Left ventricle myocardium inferior (tissue), 1 donor: ENCODE results near the gene THSD1. TPM values are rescaled to one million over a fixed set of nuclear protein-coding genes. Genes with fewer than 3 reads are reported as not detected.

ENCODE experiments used
- DNase-seq: peaks from one replicate; pipeline ENCODE4 v3.0.0-alpha.2; 2020
- H3K27ac ChIP-seq: fragments of 200-600 bp; replicated peaks from 2 replicates; pipeline ENCODE4 v1.8.0; 2021
- H3K27me3 ChIP-seq: fragments of 200-600 bp; 2 replicates; pipeline ENCODE4 v1.8.0; 2021; ENCODE audit warnings: low read depth
- H3K36me3 ChIP-seq: fragments of 200-600 bp; 2 replicates; pipeline ENCODE4 v1.8.0; 2021
- H3K4me1 ChIP-seq: fragments of 200-600 bp; 2 replicates; pipeline ENCODE4 v1.8.0; 2021
- H3K4me3 ChIP-seq: fragments of 200-600 bp; 2 replicates; pipeline ENCODE4 v1.8.0; 2021; ENCODE audit warnings: mild to moderate bottlenecking, moderate library complexity
- H3K9me3 ChIP-seq: fragments of 200-600 bp; replicated peaks from 2 replicates; pipeline ENCODE4 v1.8.0; 2021
- intact Hi-C: fragments of 100-400 bp; cut with micrococcal nuclease; formaldehyde crosslinking; loops from one replicate; pipeline ENCODE4 v1.11.0; 2022
- total RNA-seq: library from RNA; stranded (reverse); fragmentation: NEBNext Ultra II Directional; extraction: Animal tissue kit (Norgen Biotek cat#: 25700); gene quantifications from one replicate; pipeline ENCODE4 v1.2.1, GENCODE V29; 2021
- TF ChIP-seq, protein P1 (sequence below): fragments of 200-600 bp; IDR thresholded peaks from 2 replicates; pipeline ENCODE4 v1.8.0; 2021; ENCODE audit warnings: antibody characterized with exemption, mild to moderate bottlenecking, borderline replicate concordance
- donor health status: DM: no; HTN: yes; CAD: no; lungs with severe emphysema.

THSD1 gene
- total RNA-seq, 1 donor from 2014 or later = 4.2 TPM

GRCh38 chr13:52406629-52407028, 657 bp upstream of the THSD1 start:
- H3K27ac ChIP-seq = peak overlapping the region; percentile 85
- H3K4me3 ChIP-seq = peak overlapping the region; percentile 72
- peaks cover 9% of the 10 kb centered on the region for H3K27me3 ChIP-seq
- intact Hi-C loops = no loop called here
- H3K4me1 ChIP-seq = peaks cover 38% of the 10 kb centered on the region
- peaks cover 10% of the 10 kb centered on the region for H3K36me3 ChIP-seq
- H3K9me3 ChIP-seq = no peaks in the 10 kb centered on the region
- no peak for DNase-seq
- TF ChIP-seq, protein P1, sequence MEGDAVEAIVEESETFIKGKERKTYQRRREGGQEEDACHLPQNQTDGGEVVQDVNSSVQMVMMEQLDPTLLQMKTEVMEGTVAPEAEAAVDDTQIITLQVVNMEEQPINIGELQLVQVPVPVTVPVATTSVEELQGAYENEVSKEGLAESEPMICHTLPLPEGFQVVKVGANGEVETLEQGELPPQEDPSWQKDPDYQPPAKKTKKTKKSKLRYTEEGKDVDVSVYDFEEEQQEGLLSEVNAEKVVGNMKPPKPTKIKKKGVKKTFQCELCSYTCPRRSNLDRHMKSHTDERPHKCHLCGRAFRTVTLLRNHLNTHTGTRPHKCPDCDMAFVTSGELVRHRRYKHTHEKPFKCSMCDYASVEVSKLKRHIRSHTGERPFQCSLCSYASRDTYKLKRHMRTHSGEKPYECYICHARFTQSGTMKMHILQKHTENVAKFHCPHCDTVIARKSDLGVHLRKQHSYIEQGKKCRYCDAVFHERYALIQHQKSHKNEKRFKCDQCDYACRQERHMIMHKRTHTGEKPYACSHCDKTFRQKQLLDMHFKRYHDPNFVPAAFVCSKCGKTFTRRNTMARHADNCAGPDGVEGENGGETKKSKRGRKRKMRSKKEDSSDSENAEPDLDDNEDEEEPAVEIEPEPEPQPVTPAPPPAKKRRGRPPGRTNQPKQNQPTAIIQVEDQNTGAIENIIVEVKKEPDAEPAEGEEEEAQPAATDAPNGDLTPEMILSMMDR = no peak

GRCh38 chr13:52405369-52405766, 604 bp downstream of the THSD1 start:
- Histone ChIP-seq H3K36me3 (peaks cover 7% of the 10 kb centered on the region), H3K4me3 (peak overlapping the region; percentile 72), H3K27ac (peak overlapping the region; percentile 85), H3K27me3 (peaks cover 9% of the 10 kb centered on the region), H3K9me3 (no peaks in the 10 kb centered on the region), H3K4me1 (peaks cover 38% of the 10 kb centered on the region)
- DNase-seq = no peak
- intact Hi-C loops = no loop called here
- TF ChIP-seq, protein P1 = no peak

- H3K9me3 ChIP-seq = no peaks in the 10 kb centered on the region
- H3K4me1 ChIP-seq = peaks cover 60% of the 10 kb centered on the region
- intact Hi-C loops = no loop called here
- no peak overlapping the region for H3K27ac ChIP-seq
- DNase-seq = no peak
- H3K4me3 ChIP-seq = no peak overlapping the region
- no peaks in the 10 kb centered on the region for H3K27me3 ChIP-seq
- H3K36me3 ChIP-seq = peaks cover 10% of the 10 kb centered on the region
- TF ChIP-seq, protein P1 = peak; percentile 42
Measured at GRCh38 chr13:52399708-52400107, 6.3 kb downstream of the THSD1 start.

DNA sequence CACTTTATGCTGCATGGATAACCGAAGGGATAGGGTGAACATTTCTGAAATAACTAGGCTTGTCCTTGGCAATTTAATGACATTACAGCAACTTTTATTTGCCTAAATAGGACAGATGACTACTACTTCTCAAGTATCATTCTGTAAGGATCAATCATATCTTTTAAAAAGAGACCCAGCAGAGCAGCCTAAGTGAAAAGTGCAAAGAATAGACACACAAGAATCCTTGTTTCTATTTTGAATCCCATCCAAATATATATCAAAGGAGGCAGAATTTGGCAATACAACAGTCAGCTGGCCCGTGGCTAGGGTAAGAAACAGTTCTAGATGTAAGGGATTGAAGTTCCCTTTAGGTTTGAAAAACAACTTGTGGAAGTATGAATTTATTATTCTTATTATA, 6.9 kb downstream of the THSD1 start:
- no peaks in the 10 kb centered on the region for H3K27me3 ChIP-seq
- peaks cover 12% of the 10 kb centered on the region for H3K36me3 ChIP-seq
- intact Hi-C loops = no loop called here
- TF ChIP-seq, protein P1 = no peak
- H3K4me1 ChIP-seq = peaks cover 64% of the 10 kb centered on the region
- no peak overlapping the region for H3K27ac ChIP-seq
- no peak for DNase-seq
- no peaks in the 10 kb centered on the region for H3K9me3 ChIP-seq
- no peak overlapping the region for H3K4me3 ChIP-seq

DNA sequence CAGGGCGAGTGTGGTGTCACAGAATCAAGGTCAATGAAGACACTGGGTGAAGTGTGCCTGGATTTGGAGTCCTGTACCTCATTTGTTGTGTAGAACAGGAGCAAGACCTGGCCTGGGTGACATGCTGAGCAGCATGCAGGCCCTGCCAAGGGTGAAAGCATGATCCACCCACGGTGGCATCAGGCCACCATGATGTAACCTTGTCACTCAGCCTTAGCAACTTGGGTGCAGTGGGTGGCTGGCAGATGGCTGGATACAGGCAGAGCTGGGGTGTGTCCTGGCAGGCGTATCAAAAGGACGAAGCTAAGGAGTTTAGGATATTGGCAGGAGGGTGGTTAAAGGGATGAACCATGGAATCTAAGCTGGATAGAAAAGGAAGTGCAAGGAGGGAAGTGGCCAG, 10.3 kb downstream of the THSD1 start:
- Histone ChIP-seq H3K27ac (no peak overlapping the region), H3K9me3 (no peaks in the 10 kb centered on the region), H3K36me3 (peaks cover 15% of the 10 kb centered on the region), H3K4me3 (no peak overlapping the region), H3K4me1 (peaks cover 64% of the 10 kb centered on the region), H3K27me3 (no peaks in the 10 kb centered on the region)
- DNase-seq = no peak
- intact Hi-C loops = no loop called here
- TF ChIP-seq, protein P1 = no peak

- no peak for DNase-seq
- H3K27me3 ChIP-seq = no peaks in the 10 kb centered on the region
- no peak overlapping the region for H3K27ac ChIP-seq
- H3K4me1 ChIP-seq = peaks cover 64% of the 10 kb centered on the region
- intact Hi-C loops = no loop called here
- no peaks in the 10 kb centered on the region for H3K9me3 ChIP-seq
- H3K4me3 ChIP-seq = no peak overlapping the region
- H3K36me3 ChIP-seq = peaks cover 15% of the 10 kb centered on the region
- TF ChIP-seq, protein P1 = no peak
Measured at GRCh38 chr13:52394586-52394985, 11.4 kb downstream of the THSD1 start.
